Measurements from ENCODE around the gene FGFBP3. TPM values are rescaled to one million over a fixed set of nuclear protein-coding genes. Genes with fewer than 3 reads are reported as not detected.
A peak's percentile ranks its signal among the peaks of the same experiment; 100 is the strongest.

FGFBP3 gene
- total and polyA plus RNA-seq, 2 of the 13 experiments (the other 11 are each of a cell fraction or from before 2014, with no cell fraction given): 0.50 to 2.0 TPM

GRCh38 chr10:91887272-91888076 lies 21.8 kb downstream of the FGFBP3 start (continued):
- peak; percentile 66; the same call in 1 of the 2 replicates for TF ChIP-seq ARID4A (CRISPR knock-in tag; IDR thresholded peaks at IDR 0.05; ENCODE audit: borderline replicate concordance)
- TF ChIP-seq JUN (CRISPR knock-in tag; IDR thresholded peaks at IDR 0.05): 0 out of 2 replicates have a peak, but pooled peaks have one; percentile 43
- no peak for TF ChIP-seq BCL3 (CRISPR knock-in tag; IDR thresholded peaks at IDR 0.05)
- TF ChIP-seq ZSCAN30 (CRISPR knock-in tag; IDR thresholded peaks at IDR 0.05): no peak
- TF ChIP-seq ZNF414 (CRISPR knock-in tag; IDR thresholded peaks at IDR 0.05): peak; percentile 76; the same call in 1 of the 2 replicates
- 0 out of 2 replicates have a peak, but pooled peaks have one; percentile 15 for TF ChIP-seq MIXL1 (CRISPR knock-in tag; IDR thresholded peaks at IDR 0.05)
- no peak for TF ChIP-seq SP2 (CRISPR knock-in tag; IDR thresholded peaks at IDR 0.05)
- TF ChIP-seq HNRNPLL (IDR thresholded peaks at IDR 0.05; ENCODE audit: low read depth, low read length, poor library complexity, severe bottlenecking): peak; percentile 82
- TF ChIP-seq ZNF781 (CRISPR knock-in tag; IDR thresholded peaks at IDR 0.05; ENCODE audit: borderline replicate concordance, not compliant biosample characterization): no peak
- TF ChIP-seq ZFAT (CRISPR knock-in tag; conservative IDR thresholded peaks at IDR 0.05): no peak
- no peak for TF ChIP-seq PLRG1 (conservative IDR thresholded peaks at IDR 0.05)
- no peak for TF ChIP-seq E2F2 (CRISPR knock-in tag; IDR thresholded peaks at IDR 0.05; ENCODE audit: borderline replicate concordance)
- 0 out of 2 replicates have a peak, but pooled peaks have one; percentile 24 for TF ChIP-seq ZNF263 (CRISPR knock-in tag; IDR thresholded peaks at IDR 0.05)
- no peak for TF ChIP-seq THRA (CRISPR knock-in tag; IDR thresholded peaks at IDR 0.05; ENCODE audit: borderline replicate concordance)
- peak; percentile 56; the same call in 1 of the 2 replicates for TF ChIP-seq NCOA2 (CRISPR knock-in tag; IDR thresholded peaks at IDR 0.05)
- TF ChIP-seq ZNF747 (CRISPR knock-in tag; IDR thresholded peaks at IDR 0.05; ENCODE audit: borderline replicate concordance): no peak
- no peak for TF ChIP-seq AHR (CRISPR knock-in tag; IDR thresholded peaks at IDR 0.05)
- TF ChIP-seq ZNF446 (CRISPR knock-in tag; IDR thresholded peaks at IDR 0.05): peak; percentile 77; the same call in 1 of the 2 replicates
- no peak for TF ChIP-seq ZMYM2 (CRISPR knock-in tag; IDR thresholded peaks at IDR 0.05)
- no peak for TF ChIP-seq HNRNPK (IDR thresholded peaks at IDR 0.05; ENCODE audit: low read depth, low read length, poor library complexity, severe bottlenecking)

All from HepG2 (cell line).